Coronary artery (tissue), 2 donors: Measurements from ENCODE around the gene ANKRD37.
A peak's percentile ranks its signal among the peaks of the same experiment; 100 is the strongest.

ENCODE experiments used
- DNase-seq: peaks from one replicate; pipeline ENCODE4 v3.0.0-alpha.2; 2017; ENCODE audit warnings: low spot score
- H3K27ac ChIP-seq, 2 donors: fragments of 200-600 bp; sonication (generic); one replicate each; pipeline ENCODE4 v1.5.1; 2016 to 2019
- H3K4me3 ChIP-seq: fragments of 200-600 bp; sonication (generic); 2 replicates; pipeline ENCODE4 v1.5.1; 2016; ENCODE audit warnings: mild to moderate bottlenecking, moderate library complexity
- TF ChIP-seq, protein P1 (sequence below): fragments of 200-600 bp; sonication (generic); IDR thresholded peaks from one replicate; pipeline ENCODE4 v1.5.1; 2019; ENCODE audit warnings: antibody characterized with exemption

Gene ANKRD37

DNA sequence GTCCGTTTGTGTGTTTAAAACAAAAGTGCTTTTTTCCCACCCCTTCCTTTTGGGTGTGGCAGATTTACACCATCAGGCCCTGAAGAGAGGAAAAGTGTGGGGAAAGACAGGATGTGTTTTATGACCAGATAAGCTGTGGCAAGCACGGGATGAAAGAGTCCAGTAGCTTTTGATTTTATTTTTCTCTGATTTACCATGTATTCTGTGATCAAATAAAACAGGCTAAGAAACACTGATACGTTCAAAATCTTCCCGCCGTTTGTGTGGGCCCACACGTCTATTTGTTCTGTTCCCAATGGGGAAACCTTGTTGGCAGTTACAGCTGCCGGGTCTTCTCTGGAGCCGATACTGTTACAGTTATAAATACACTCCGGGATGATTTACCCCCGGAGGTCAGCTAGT, 11.7 kb upstream of the ANKRD37 start:
- Histone ChIP-seq H3K27ac (no peak overlapping the region), H3K4me3 (no peak overlapping the region)
- TF ChIP-seq, protein P1, sequence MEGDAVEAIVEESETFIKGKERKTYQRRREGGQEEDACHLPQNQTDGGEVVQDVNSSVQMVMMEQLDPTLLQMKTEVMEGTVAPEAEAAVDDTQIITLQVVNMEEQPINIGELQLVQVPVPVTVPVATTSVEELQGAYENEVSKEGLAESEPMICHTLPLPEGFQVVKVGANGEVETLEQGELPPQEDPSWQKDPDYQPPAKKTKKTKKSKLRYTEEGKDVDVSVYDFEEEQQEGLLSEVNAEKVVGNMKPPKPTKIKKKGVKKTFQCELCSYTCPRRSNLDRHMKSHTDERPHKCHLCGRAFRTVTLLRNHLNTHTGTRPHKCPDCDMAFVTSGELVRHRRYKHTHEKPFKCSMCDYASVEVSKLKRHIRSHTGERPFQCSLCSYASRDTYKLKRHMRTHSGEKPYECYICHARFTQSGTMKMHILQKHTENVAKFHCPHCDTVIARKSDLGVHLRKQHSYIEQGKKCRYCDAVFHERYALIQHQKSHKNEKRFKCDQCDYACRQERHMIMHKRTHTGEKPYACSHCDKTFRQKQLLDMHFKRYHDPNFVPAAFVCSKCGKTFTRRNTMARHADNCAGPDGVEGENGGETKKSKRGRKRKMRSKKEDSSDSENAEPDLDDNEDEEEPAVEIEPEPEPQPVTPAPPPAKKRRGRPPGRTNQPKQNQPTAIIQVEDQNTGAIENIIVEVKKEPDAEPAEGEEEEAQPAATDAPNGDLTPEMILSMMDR, result no peak
- no peak for DNase-seq

DNA sequence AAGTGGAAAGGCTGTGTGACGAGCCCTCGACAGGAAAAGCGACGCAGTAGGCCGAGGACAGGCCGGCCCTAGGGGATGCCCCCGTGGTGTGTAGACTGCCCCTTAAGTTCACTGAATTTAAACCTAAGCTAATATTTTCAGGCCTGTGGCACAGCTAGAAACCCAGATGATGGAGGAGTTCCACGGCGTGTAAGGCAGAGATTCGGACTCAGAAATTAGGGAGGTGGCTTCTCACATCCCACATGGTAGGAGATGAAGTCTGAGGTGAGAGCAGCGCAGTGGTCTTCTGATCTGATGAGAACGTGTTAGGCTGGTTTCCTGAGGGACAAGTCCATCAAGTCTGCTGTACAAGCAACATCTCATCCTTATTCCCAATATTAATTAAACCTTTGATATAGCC, 8.7 kb upstream of the ANKRD37 start:
- H3K27ac ChIP-seq, result no peak overlapping the region
- H3K4me3 ChIP-seq, result no peak overlapping the region
- no peak for DNase-seq
- TF ChIP-seq, protein P1, result no peak

DNA sequence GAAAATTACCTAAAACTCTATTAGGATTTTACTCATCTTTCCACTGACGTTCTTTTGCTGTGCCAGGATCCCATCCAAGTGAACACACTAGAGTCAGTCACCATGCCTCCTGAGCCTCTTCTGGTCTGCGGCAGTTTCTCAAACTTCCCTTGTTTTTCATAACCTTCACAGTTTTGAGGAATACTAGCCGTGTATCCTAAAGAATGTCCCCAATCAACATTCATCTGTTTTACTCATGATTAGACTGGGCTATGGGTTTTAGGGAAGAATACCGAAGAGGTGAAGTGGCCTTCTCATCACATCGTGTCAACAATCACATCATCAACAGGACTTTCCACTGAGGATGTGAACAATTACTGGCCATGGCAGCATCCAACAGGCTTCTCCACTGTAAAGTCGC, 5.7 kb upstream of the ANKRD37 start:
- TF ChIP-seq, protein P1, result no peak
- DNase-seq, result no peak
- no peak overlapping the region for H3K27ac ChIP-seq
- no peak overlapping the region for H3K4me3 ChIP-seq

DNA sequence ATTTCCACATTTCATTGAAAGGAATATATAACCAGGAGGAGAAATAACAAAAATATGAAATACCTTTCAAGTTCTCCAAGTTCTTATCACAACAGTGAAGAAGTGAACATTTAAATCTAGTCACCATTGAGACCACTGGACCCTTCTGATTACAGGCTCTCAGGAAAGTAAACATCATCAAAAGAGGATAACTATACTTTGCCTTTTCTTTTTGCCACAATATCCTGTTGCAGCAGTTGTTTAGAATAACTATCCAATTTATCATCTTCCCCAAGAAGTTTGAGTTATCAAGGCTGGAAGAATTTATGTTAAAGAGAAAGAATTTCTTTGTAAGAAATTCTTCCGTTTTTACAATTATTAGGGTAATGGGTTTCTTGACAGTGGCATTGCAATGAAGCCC, 4.5 kb upstream of the ANKRD37 start:
- TF ChIP-seq, protein P1, result no peak
- DNase-seq, result no peak
- no peak overlapping the region for H3K27ac ChIP-seq
- no peak overlapping the region for H3K4me3 ChIP-seq

DNA sequence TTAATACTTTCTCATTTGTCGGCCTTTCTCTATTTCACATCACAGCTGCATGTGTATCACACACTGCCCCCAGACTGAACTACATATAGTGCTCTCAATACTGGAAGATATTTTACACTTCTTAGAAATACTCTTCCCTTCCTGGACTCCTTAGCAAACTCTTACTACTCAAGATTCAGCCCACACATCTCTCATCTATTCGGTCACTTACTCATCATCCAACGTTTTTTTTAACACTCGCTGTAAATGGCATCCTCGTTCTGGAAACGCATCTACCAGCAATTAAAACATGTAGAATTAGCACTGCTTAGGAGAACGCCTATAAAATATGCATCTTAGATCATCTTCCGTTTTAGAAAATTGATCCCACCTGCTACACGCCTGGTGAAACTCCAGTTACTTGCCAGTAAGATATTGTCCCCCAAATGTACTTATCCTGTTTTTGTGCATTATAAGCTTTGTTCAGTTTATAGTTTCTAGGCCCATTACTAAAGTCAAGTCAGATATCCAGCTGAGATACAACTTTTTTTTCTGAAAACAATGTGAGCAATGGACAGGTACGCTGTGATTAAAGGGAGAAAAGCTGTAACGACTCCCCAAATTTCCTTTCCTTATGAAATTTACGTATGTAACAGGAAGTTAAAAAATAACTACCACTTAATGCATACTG, 1.9 kb upstream of the ANKRD37 start:
- H3K4me3 ChIP-seq, result peak overlapping the region; percentile 94
- peak overlapping the region in 1 of 2 donors; percentile 100 for H3K27ac ChIP-seq
- TF ChIP-seq, protein P1, result no peak

DNA sequence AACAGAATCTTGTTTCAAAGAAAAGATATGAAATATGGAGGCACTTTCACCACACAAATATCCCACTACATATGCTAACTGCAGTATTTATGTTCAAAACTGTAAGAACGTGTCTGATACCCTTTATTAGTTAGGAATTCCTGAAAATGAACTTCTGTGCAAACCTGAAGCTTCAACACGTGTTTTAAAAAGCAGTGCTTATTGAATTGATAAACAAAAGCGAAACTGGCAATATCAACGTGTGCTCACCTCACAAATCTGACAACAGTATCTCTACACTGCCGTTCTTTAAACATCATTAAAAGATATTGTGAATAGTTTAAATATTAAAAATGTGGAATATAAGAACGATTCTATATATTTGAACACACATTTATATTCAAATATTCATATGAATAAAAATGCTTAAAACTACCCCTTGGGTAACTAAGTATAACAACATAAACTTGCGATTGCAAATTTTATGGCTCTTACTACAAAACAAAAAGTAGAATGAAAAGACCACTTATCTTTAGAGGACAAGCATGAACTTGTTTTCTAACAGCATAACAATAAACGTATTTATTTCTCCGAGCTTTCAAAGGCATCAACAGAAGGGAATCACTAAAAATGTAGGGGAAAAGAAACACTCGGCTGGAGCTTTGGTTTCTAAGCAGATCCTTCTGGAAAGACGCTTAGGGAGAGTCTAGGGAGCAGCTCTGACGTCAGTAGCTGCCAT, 1.2 kb upstream of the ANKRD37 start, which contains the start of gene LRP2BP:
Gene LRP2BP, minus strand, starts transcription at position 687 of the 718 bp plus-strand sequence. CDS start 17,738 bp downstream, outside the sequence.
- DNase-seq, result no peak
- TF ChIP-seq, protein P1, result no peak
- Histone ChIP-seq H3K4me3 (peak within 1 kb of the TSS; percentile 94), H3K27ac (peak within 1 kb of the TSS; percentile 100)

More for the DNA sequence above, 1.9 kb upstream of the ANKRD37 start:
- DNase-seq, result no peak
